ENCODE measurements around the gene FGGY. TPM values are rescaled to one million over a fixed set of nuclear protein-coding genes. Genes with fewer than 3 reads are reported as not detected.
"Not testable (repeated sequence)": the region's sequence is repeated elsewhere in the genome, so short reads cannot be mapped to it uniquely, and the experiment has no call there.

FGGY gene
- total and polyA plus RNA-seq, 4 donors = 16.0 to 67.0 (median 43.4) TPM

- no peaks in the 10 kb centered on the region for H3K4me1 ChIP-seq (ENCODE audit: control insufficient read depth in 4 of 4, insufficient read depth in 4 of 4, low read length in 3 of 4)
- no peak for DNase-seq (ENCODE audit: low spot score)
- no peaks in the 10 kb centered on the region for H3K9me3 ChIP-seq (ENCODE audit: control insufficient read depth in 4 of 4, low read length in 3 of 4)
- H3K36me3 ChIP-seq (ENCODE audit: control insufficient read depth in 4 of 4, insufficient read depth in 3 of 4, low read depth in 1 of 4, low read length in 3 of 4) = no peaks in the 10 kb centered on the region
- no peak overlapping the region for H3K9ac ChIP-seq (ENCODE audit: low read depth in 1 of 2, low read length in 2 of 2)
- no peaks in the 10 kb centered on the region for H3K27me3 ChIP-seq (ENCODE audit: control insufficient read depth in 4 of 4, insufficient read depth in 4 of 4, low read length in 3 of 4)
- no peak overlapping the region for H3K27ac ChIP-seq (ENCODE audit: low read depth in 1 of 2, low read length in 2 of 2)
- 47% methylated on average over 1 of the region's 1 CpG for WGBS
- TF ChIP-seq MAX (IDR thresholded peaks at IDR 0.05) (no peak), GABPA (IDR thresholded peaks at IDR 0.05 in 1 of 2, conservative IDR thresholded peaks at IDR 0.05 in 1 of 2) (no peak), YY1 (IDR thresholded peaks at IDR 0.05) (no peak), EGR1 (IDR thresholded peaks at IDR 0.05; ENCODE audit: low read depth in 2 of 2) (no peak), CTCF (IDR thresholded peaks at IDR 0.05; ENCODE audit: low read depth, low read length, missing input control) (no peak), FOXA1 (IDR thresholded peaks at IDR 0.05) (no peak), SP1 (IDR thresholded peaks at IDR 0.05) (no peak), REST (IDR thresholded peaks at IDR 0.05) (no peak), RAD21 (IDR thresholded peaks at IDR 0.05) (no peak), ZBTB33 (IDR thresholded peaks at IDR 0.05) (no peak), HNF4A (conservative IDR thresholded peaks at IDR 0.05) (no peak), TAF1 (conservative IDR thresholded peaks at IDR 0.05) (no peak), NR2F2 (IDR thresholded peaks at IDR 0.05) (no peak), JUND (IDR thresholded peaks at IDR 0.05) (no peak)
- H3K4me3 ChIP-seq (ENCODE audit: low read depth in 1 of 3, low read length in 3 of 3) = no peak overlapping the region
Measured at GRCh38 chr1:59248758-59249157, 48.1 kb upstream of the FGGY start.

GRCh38 chr1:59249396-59250137 is 47.3 kb upstream of the FGGY start:
- no peaks in the 10 kb centered on the region for H3K36me3 ChIP-seq (ENCODE audit: control insufficient read depth in 4 of 4, insufficient read depth in 3 of 4, low read depth in 1 of 4, low read length in 3 of 4)
- no peak overlapping the region for H3K4me3 ChIP-seq (ENCODE audit: low read depth in 1 of 3, low read length in 3 of 3)
- TF ChIP-seq JUND (IDR thresholded peaks at IDR 0.05) = no peak
- TF ChIP-seq GABPA (IDR thresholded peaks at IDR 0.05 in 1 of 2, conservative IDR thresholded peaks at IDR 0.05 in 1 of 2) = no peak
- no peak for TF ChIP-seq MAX (IDR thresholded peaks at IDR 0.05)
- no peak for TF ChIP-seq RXRA (IDR thresholded peaks at IDR 0.05)
- no peak for TF ChIP-seq ZBTB33 (IDR thresholded peaks at IDR 0.05)
- no peak for TF ChIP-seq FOXA2 (IDR thresholded peaks at IDR 0.05)
- TF ChIP-seq ATF3 (IDR thresholded peaks at IDR 0.05) = no peak
- no peak for DNase-seq (ENCODE audit: low spot score)
- 91% methylated on average over 4 of the region's 4 CpGs for WGBS
- no peaks in the 10 kb centered on the region for H3K9me3 ChIP-seq (ENCODE audit: control insufficient read depth in 4 of 4, low read length in 3 of 4)
- no peak overlapping the region for H3K27ac ChIP-seq (ENCODE audit: low read depth in 1 of 2, low read length in 2 of 2)
- no peaks in the 10 kb centered on the region for H3K4me1 ChIP-seq (ENCODE audit: control insufficient read depth in 4 of 4, insufficient read depth in 4 of 4, low read length in 3 of 4)
- no peak overlapping the region for H3K9ac ChIP-seq (ENCODE audit: low read depth in 1 of 2, low read length in 2 of 2)
- H3K27me3 ChIP-seq (ENCODE audit: control insufficient read depth in 4 of 4, insufficient read depth in 4 of 4, low read length in 3 of 4) = no peaks in the 10 kb centered on the region

GRCh38 chr1:59251061-59251460 is 45.8 kb upstream of the FGGY start:
- H3K4me1 ChIP-seq (ENCODE audit: control insufficient read depth in 4 of 4, insufficient read depth in 4 of 4, low read length in 3 of 4); H3K9me3 ChIP-seq (ENCODE audit: control insufficient read depth in 4 of 4, low read length in 3 of 4); H3K4me3 ChIP-seq (ENCODE audit: low read depth in 1 of 3, low read length in 3 of 3); H3K36me3 ChIP-seq (ENCODE audit: control insufficient read depth in 4 of 4, insufficient read depth in 3 of 4, low read depth in 1 of 4, low read length in 3 of 4); H3K27ac ChIP-seq (ENCODE audit: low read depth in 1 of 2, low read length in 2 of 2); DNase-seq (ENCODE audit: low spot score); H3K9ac ChIP-seq (ENCODE audit: low read depth in 1 of 2, low read length in 2 of 2); H3K27me3 ChIP-seq (ENCODE audit: control insufficient read depth in 4 of 4, insufficient read depth in 4 of 4, low read length in 3 of 4): not testable (repeated sequence)
- 78% methylated on average over 12 of the region's 12 CpGs for WGBS

Data from liver (tissue), 9 donors.